ENCODE results near the gene FXYD3. TPM values are rescaled to one million over a fixed set of nuclear protein-coding genes. Genes with fewer than 3 reads are reported as not detected.

FXYD3 gene
- total RNA-seq, 4 donors from 2014 or later: 1.5 to 3.8 (median 1.6) TPM

- peak overlapping the region; percentile 24 to 36 for H3K27ac ChIP-seq
- intact Hi-C loops (cut with DNase I; ENCODE audit: low total_unique reads): no loop called here
- H3K4me3 ChIP-seq: peak overlapping the region; percentile 23 to 24
Observed at GRCh38 chr19:35114353-35115176, 1.1 kb upstream of the FXYD3 start.

GRCh38 chr19:35116072-35116801, 614 bp downstream of the FXYD3 start:
- Histone ChIP-seq H3K4me1 (no peaks in the 10 kb centered on the region), H3K4me3 (no peak overlapping the region), H3K9me3 (no peaks in the 10 kb centered on the region), H3K36me3 (no peaks in the 10 kb centered on the region), H3K27me3 (no peaks in the 10 kb centered on the region), H3K27ac (peak overlapping the region in 1 of 2 donors; percentile 21)
- intact Hi-C loops (cut with DNase I; ENCODE audit: low total_unique reads): no loop called here
- DNase-seq: no peak
- TF ChIP-seq CTCF (IDR thresholded peaks at IDR 0.05) (no peak), POLR2A (IDR thresholded peaks at IDR 0.05) (no peak)

More at GRCh38 chr19:35114353-35115176, 1.1 kb upstream of the FXYD3 start:
- H3K27me3 ChIP-seq: no peaks in the 10 kb centered on the region
- DNase-seq: peak; percentile 69 to 77
- no peak for TF ChIP-seq POLR2A (IDR thresholded peaks at IDR 0.05)
- peak; percentile 89 to 98 (median 94) for TF ChIP-seq CTCF (IDR thresholded peaks at IDR 0.05)
- H3K36me3 ChIP-seq: no peaks in the 10 kb centered on the region
- H3K9me3 ChIP-seq: no peaks in the 10 kb centered on the region
- no peaks in the 10 kb centered on the region for H3K4me1 ChIP-seq

- DNase-seq: no peak
- Histone ChIP-seq H3K4me1 (no peaks in the 10 kb centered on the region), H3K4me3 (no peak overlapping the region)
Observed at GRCh38 chr19:35117116-35117515, 1.5 kb downstream of the FXYD3 start.

DNA sequence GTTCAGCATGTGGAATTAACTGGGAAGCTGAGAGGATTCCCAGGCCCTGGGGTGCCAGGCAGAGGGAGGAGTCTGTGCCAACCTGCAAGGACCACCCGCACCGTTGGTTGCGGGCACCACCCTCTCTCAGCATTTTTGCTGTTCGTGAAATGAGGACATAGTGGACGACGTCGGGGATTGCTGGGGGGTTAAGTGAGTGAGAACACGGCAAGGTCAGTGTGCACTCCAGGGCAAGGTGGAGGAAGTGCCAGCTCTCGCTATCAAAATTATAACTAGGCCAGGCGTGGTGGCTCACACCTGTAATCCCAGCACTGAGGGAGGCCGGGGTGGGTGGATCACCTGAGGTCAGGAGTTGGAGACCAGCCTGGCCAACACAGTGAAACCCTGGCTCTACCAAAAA, 2.2 kb downstream of the FXYD3 start:
- H3K9me3 ChIP-seq: no peaks in the 10 kb centered on the region
- H3K27me3 ChIP-seq: no peaks in the 10 kb centered on the region
- intact Hi-C loops (cut with DNase I; ENCODE audit: low total_unique reads): no loop called here
- no peak for DNase-seq
- no peak overlapping the region for H3K27ac ChIP-seq
- H3K4me3 ChIP-seq: no peak overlapping the region
- H3K4me1 ChIP-seq: no peaks in the 10 kb centered on the region
- H3K36me3 ChIP-seq: no peaks in the 10 kb centered on the region
- TF ChIP-seq POLR2A (IDR thresholded peaks at IDR 0.05) (no peak), CTCF (IDR thresholded peaks at IDR 0.05) (no peak)

More at GRCh38 chr19:35117116-35117515, 1.5 kb downstream of the FXYD3 start:
- TF ChIP-seq POLR2A (IDR thresholded peaks at IDR 0.05): no peak
- TF ChIP-seq CTCF (IDR thresholded peaks at IDR 0.05): no peak
- intact Hi-C loops (cut with DNase I; ENCODE audit: low total_unique reads): no loop called here
- Histone ChIP-seq H3K27ac (no peak overlapping the region), H3K36me3 (no peaks in the 10 kb centered on the region), H3K9me3 (no peaks in the 10 kb centered on the region), H3K27me3 (no peaks in the 10 kb centered on the region)
